Right atrium auricular region (tissue), 2 donors: ENCODE data around the gene TLE2. TPM values are rescaled to one million over a fixed set of nuclear protein-coding genes. Genes with fewer than 3 reads are reported as not detected.

Experiments used
- DNase-seq: peaks from one replicate; pipeline ENCODE4 v3.0.0-alpha.2; 2019; ENCODE audit warnings: low spot score
- H3K27ac ChIP-seq, 2 donors: fragments of 200-600 bp; sonication (generic); 1 replicate in 1 of 2; 2 replicates in 1 of 2; pipeline ENCODE4 v1.5.1; 2016 to 2019
- H3K27me3 ChIP-seq, 2 donors: fragments of 200-600 bp; sonication (generic); one replicate each; pipeline versions ENCODE4 v1.5.1 to v1.6.0; 2017 to 2019
- H3K36me3 ChIP-seq: fragments of 200-600 bp; sonication (generic); one replicate; pipeline ENCODE4 v1.5.1; 2016
- H3K4me1 ChIP-seq, 2 donors: fragments of 200-600 bp; sonication (generic); one replicate each; pipeline versions ENCODE4 v1.5.1 to v1.6.0; 2017 to 2019
- H3K4me3 ChIP-seq, 2 donors: fragments of 200-600 bp; sonication (generic); 1 replicate in 1 of 2; 2 replicates in 1 of 2; pipeline ENCODE4 v1.5.1; 2017 to 2019; ENCODE audit warnings: mild to moderate bottlenecking in 1 of 2, moderate library complexity in 1 of 2
- H3K9me3 ChIP-seq, 2 donors: fragments of 200-600 bp; sonication (generic); one replicate each; pipeline ENCODE4 v1.5.1; 2019
- CTCF ChIP-seq, 2 donors: fragments of 200-600 bp; sonication (generic); IDR thresholded peaks; one replicate each; pipeline ENCODE4 v1.5.1; 2019; ENCODE audit warnings: antibody characterized with exemption in 2 of 2
- total RNA-seq, 2 donors: library from RNA; depleted of rRNA; stranded (reverse); fragments of >200 nt; gene quantifications; one replicate each; pipeline ENCODE4 v1.1.0, GENCODE V29; 2016

TLE2 gene
- total RNA-seq, 2 donors from 2014 or later, result 41.2 to 101 TPM

GRCh38 chr19:2982983-2983350, 46.1 kb downstream of the TLE2 start:
- Histone ChIP-seq H3K4me1 (peaks cover 0 to 32% of the 10 kb centered on the region in 2 donors), H3K27ac (peak overlapping the region; percentile 83 to 85), H3K4me3 (no peak overlapping the region), H3K9me3 (no peaks in the 10 kb centered on the region), H3K36me3 (no peaks in the 10 kb centered on the region), H3K27me3 (no peaks in the 10 kb centered on the region)
- TF ChIP-seq CTCF (IDR thresholded peaks at IDR 0.05), result no peak
- DNase-seq, result peak; percentile 95

GRCh38 chr19:2982561-2982960, 46.5 kb downstream of the TLE2 start:
- TF ChIP-seq CTCF (IDR thresholded peaks at IDR 0.05), result no peak

GRCh38 chr19:2981898-2982297, 47.2 kb downstream of the TLE2 start:
- peaks cover 0 to 40% of the 10 kb centered on the region in 2 donors for H3K4me1 ChIP-seq
- H3K27me3 ChIP-seq, result no peaks in the 10 kb centered on the region
- H3K36me3 ChIP-seq, result no peaks in the 10 kb centered on the region
- peak overlapping the region; percentile 7 to 85 for H3K27ac ChIP-seq
- no peak for TF ChIP-seq CTCF (IDR thresholded peaks at IDR 0.05)
- no peak overlapping the region for H3K4me3 ChIP-seq
- DNase-seq, result no peak
- no peaks in the 10 kb centered on the region for H3K9me3 ChIP-seq

More at GRCh38 chr19:2982561-2982960, 46.5 kb downstream of the TLE2 start:
- Histone ChIP-seq H3K9me3 (no peaks in the 10 kb centered on the region), H3K27me3 (no peaks in the 10 kb centered on the region), H3K4me3 (no peak overlapping the region), H3K27ac (peak overlapping the region; percentile 83 to 85), H3K36me3 (no peaks in the 10 kb centered on the region), H3K4me1 (peaks cover 0 to 36% of the 10 kb centered on the region in 2 donors)
- DNase-seq, result no peak

- H3K9me3 ChIP-seq, result no peaks in the 10 kb centered on the region
- no peak for TF ChIP-seq CTCF (IDR thresholded peaks at IDR 0.05)
- H3K36me3 ChIP-seq, result no peaks in the 10 kb centered on the region
- no peak overlapping the region for H3K27ac ChIP-seq
- DNase-seq, result no peak
- H3K4me1 ChIP-seq, result peaks cover 0 to 63% of the 10 kb centered on the region in 2 donors
- no peaks in the 10 kb centered on the region for H3K27me3 ChIP-seq
- no peak overlapping the region for H3K4me3 ChIP-seq
Observed at GRCh38 chr19:2978772-2979171, 50.3 kb downstream of the TLE2 start.

- Histone ChIP-seq H3K27me3 (no peaks in the 10 kb centered on the region), H3K9me3 (no peaks in the 10 kb centered on the region), H3K4me3 (no peak overlapping the region), H3K27ac (peak overlapping the region; percentile 39 to 55), H3K4me1 (peaks cover 0 to 62% of the 10 kb centered on the region in 2 donors), H3K36me3 (no peaks in the 10 kb centered on the region)
- no peak for TF ChIP-seq CTCF (IDR thresholded peaks at IDR 0.05)
- DNase-seq, result no peak
Observed at GRCh38 chr19:2978166-2978767, 50.8 kb downstream of the TLE2 start.

GRCh38 chr19:2977746-2978138, 51.3 kb downstream of the TLE2 start:
- Histone ChIP-seq H3K36me3 (no peaks in the 10 kb centered on the region), H3K27me3 (no peaks in the 10 kb centered on the region), H3K4me1 (peaks cover 0 to 62% of the 10 kb centered on the region in 2 donors), H3K9me3 (no peaks in the 10 kb centered on the region), H3K4me3 (peak overlapping the region; percentile 10 to 54), H3K27ac (peak overlapping the region; percentile 39 to 55)
- no peak for TF ChIP-seq CTCF (IDR thresholded peaks at IDR 0.05)
- DNase-seq, result no peak
